SK-N-SH (cell line): Measurements from ENCODE around the gene LRMDA.

Source experiments
- CTCF ChIP-seq: fragments of 200-600 bp; sonication (generic); IDR thresholded peaks from 2 replicates; pipeline ENCODE4 v1.6.1; 2017; ENCODE audit warnings: antibody characterized with exemption, mild to moderate bottlenecking, moderate library complexity
- GABPA ChIP-seq: IDR thresholded peaks from 2 replicates; pipeline ENCODE4 v1.4.0; 2012; ENCODE audit warnings: low read depth, mild to moderate bottlenecking
- NRF1 ChIP-seq: IDR thresholded peaks from 2 replicates; pipeline ENCODE4 v1.6.1; 2012; ENCODE audit warnings: low read depth, mild to moderate bottlenecking, low read length

GRCh38 chr10:75462865-75463264 lies 31.4 kb downstream of the LRMDA start:
- TF ChIP-seq GABPA (no peak), CTCF (no peak), NRF1 (no peak)
